ENCODE data around the gene RNLS.

RNLS gene

DNA sequence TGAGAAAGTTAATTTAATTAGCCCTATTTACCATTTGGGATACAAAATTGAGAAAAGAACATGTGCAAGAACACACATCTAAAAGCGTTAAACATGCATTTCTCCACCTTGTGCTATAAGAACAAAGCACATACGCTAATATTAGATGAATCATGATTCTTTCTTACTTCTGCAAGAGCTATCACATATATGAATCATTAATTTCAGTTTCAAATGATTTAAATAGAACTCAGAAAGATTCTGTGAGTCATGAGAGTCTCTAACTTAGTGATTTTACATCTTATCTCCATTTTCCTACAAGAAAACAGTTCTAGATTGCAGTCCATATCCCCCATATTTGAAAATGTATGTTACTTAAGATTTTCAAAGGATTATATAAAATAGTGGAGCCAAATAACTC is 173.9 kb downstream of the RNLS start:
- Histone ChIP-seq H3K36me3 (ENCODE audit: control insufficient read depth, insufficient read depth, low read length) (no peaks in the 10 kb centered on the region), H3K27ac (ENCODE audit: insufficient read depth, low read length, poor library complexity, severe bottlenecking) (no peak overlapping the region), H3K4me3 (ENCODE audit: insufficient read depth, low read depth, low read length, poor library complexity, severe bottlenecking) (no peak overlapping the region), H3K4me1 (ENCODE audit: control insufficient read depth, insufficient read depth, low read length, poor library complexity, severe bottlenecking) (no peaks in the 10 kb centered on the region), H3K27me3 (replicated peaks; ENCODE audit: control insufficient read depth, insufficient read depth, low read length, poor library complexity, severe bottlenecking) (no peaks in the 10 kb centered on the region), H3K9me3 (ENCODE audit: control insufficient read depth, low read length) (no peaks in the 10 kb centered on the region)
- DNase-seq = no peak

DNA sequence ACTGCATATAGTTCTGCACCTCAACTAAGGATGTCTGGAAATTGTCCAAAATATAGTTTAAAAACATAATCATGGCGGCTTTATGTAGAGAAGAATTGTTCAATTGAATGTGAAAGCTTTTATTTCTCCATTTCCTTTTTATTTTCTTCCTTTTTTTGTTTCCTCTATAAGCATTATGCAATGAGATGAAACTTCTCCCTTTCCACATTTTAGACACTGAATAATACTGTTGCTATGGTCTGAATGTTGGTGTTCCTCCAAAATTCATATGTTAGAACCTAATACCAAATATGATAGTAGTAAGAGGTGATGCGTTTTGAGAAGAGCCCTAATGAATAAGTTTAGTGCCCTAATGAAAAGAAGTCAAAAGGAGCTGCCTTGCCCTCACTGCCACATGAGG is 175.0 kb downstream of the RNLS start:
- H3K27me3 ChIP-seq (replicated peaks; ENCODE audit: control insufficient read depth, insufficient read depth, low read length, poor library complexity, severe bottlenecking) = no peaks in the 10 kb centered on the region
- no peaks in the 10 kb centered on the region for H3K9me3 ChIP-seq (ENCODE audit: control insufficient read depth, low read length)
- DNase-seq = no peak
- no peak overlapping the region for H3K27ac ChIP-seq (ENCODE audit: insufficient read depth, low read length, poor library complexity, severe bottlenecking)
- H3K4me1 ChIP-seq (ENCODE audit: control insufficient read depth, insufficient read depth, low read length, poor library complexity, severe bottlenecking) = no peaks in the 10 kb centered on the region
- H3K36me3 ChIP-seq (ENCODE audit: control insufficient read depth, insufficient read depth, low read length) = no peaks in the 10 kb centered on the region
- H3K4me3 ChIP-seq (ENCODE audit: insufficient read depth, low read depth, low read length, poor library complexity, severe bottlenecking) = no peak overlapping the region

DNA sequence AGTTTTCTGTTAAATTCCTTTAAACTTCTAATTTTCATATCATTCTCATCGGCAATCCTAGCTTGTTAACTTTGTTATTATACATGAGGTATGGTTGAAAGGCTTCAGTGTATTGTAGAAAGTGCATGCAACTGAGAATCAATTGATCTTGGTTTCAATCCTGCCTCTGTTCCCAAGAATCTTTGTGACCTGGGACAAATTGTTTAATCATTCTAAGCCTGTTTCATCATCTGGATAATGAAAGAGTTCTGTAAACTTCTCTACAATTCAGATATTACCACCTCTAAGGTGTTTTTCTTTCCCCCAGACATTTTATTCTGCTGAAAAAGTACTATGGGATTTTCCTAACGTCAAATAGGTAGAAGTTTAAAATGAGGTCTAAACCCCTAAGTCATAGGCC is 179.0 kb downstream of the RNLS start:
- Histone ChIP-seq H3K4me3 (ENCODE audit: insufficient read depth, low read depth, low read length, poor library complexity, severe bottlenecking) (no peak overlapping the region), H3K36me3 (ENCODE audit: control insufficient read depth, insufficient read depth, low read length) (no peaks in the 10 kb centered on the region), H3K27me3 (replicated peaks; ENCODE audit: control insufficient read depth, insufficient read depth, low read length, poor library complexity, severe bottlenecking) (no peaks in the 10 kb centered on the region), H3K27ac (ENCODE audit: insufficient read depth, low read length, poor library complexity, severe bottlenecking) (no peak overlapping the region), H3K9me3 (ENCODE audit: control insufficient read depth, low read length) (no peaks in the 10 kb centered on the region), H3K4me1 (ENCODE audit: control insufficient read depth, insufficient read depth, low read length, poor library complexity, severe bottlenecking) (no peaks in the 10 kb centered on the region)
- no peak for DNase-seq

DNA sequence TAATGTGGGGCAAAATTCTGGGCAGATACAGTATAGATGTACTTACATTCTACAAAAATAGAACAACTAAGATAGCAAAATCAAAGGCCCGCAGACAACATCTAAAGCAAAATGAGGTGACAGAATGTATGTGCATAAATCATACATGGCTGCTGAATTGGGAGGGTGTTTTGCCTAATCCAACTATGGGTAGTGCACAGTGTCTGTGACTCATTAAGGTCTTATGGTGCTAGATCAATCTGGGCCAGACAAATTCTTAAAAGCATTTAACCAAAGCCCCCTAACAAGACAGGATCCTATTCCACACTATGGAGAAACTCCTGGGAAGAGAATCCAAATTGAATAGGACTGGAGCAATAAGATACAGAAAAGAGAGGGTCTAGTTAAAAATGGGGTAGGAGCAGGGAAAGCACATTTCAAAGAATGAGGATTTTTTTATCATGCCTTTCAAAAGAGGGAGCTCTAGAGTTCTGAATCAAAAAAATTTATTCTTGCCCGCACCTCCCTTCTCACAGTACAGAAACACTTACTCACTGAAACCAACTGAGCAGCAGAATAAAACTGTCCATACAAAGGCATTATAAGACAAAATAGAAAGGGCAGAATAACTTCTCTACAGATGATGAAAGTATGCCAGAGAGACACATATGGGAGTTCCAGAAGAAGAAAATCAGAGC is 181.3 kb downstream of the RNLS start:
- DNase-seq = no peak
- Histone ChIP-seq H3K4me1 (ENCODE audit: control insufficient read depth, insufficient read depth, low read length, poor library complexity, severe bottlenecking) (no peaks in the 10 kb centered on the region), H3K4me3 (ENCODE audit: insufficient read depth, low read depth, low read length, poor library complexity, severe bottlenecking) (no peak overlapping the region), H3K9me3 (ENCODE audit: control insufficient read depth, low read length) (no peaks in the 10 kb centered on the region), H3K27ac (ENCODE audit: insufficient read depth, low read length, poor library complexity, severe bottlenecking) (no peak overlapping the region), H3K36me3 (ENCODE audit: control insufficient read depth, insufficient read depth, low read length) (no peaks in the 10 kb centered on the region), H3K27me3 (replicated peaks; ENCODE audit: control insufficient read depth, insufficient read depth, low read length, poor library complexity, severe bottlenecking) (no peaks in the 10 kb centered on the region)

DNA sequence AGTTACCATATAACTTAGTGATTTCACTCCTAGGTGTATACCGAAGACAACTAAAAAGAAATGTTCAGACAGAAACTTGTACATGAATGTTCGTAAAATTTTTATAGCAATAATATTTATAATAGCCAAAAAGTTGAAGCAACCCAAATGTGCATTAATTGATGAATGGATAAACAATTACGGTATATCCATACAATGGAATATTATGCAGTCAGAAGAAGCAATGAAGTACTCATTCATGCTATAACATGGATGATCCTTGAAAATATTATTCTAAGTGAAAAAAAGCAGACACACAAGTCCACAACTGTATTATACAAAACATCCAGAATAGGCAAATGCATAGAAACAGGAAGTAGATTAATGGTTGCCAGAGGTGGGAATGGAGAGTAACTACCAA is 183.9 kb downstream of the RNLS start:
- Histone ChIP-seq H3K9me3 (ENCODE audit: control insufficient read depth, low read length) (no peaks in the 10 kb centered on the region), H3K27ac (ENCODE audit: insufficient read depth, low read length, poor library complexity, severe bottlenecking) (no peak overlapping the region), H3K4me1 (ENCODE audit: control insufficient read depth, insufficient read depth, low read length, poor library complexity, severe bottlenecking) (no peaks in the 10 kb centered on the region), H3K36me3 (ENCODE audit: control insufficient read depth, insufficient read depth, low read length) (no peaks in the 10 kb centered on the region), H3K4me3 (ENCODE audit: insufficient read depth, low read depth, low read length, poor library complexity, severe bottlenecking) (no peak overlapping the region), H3K27me3 (replicated peaks; ENCODE audit: control insufficient read depth, insufficient read depth, low read length, poor library complexity, severe bottlenecking) (no peaks in the 10 kb centered on the region)
- DNase-seq = no peak

DNA sequence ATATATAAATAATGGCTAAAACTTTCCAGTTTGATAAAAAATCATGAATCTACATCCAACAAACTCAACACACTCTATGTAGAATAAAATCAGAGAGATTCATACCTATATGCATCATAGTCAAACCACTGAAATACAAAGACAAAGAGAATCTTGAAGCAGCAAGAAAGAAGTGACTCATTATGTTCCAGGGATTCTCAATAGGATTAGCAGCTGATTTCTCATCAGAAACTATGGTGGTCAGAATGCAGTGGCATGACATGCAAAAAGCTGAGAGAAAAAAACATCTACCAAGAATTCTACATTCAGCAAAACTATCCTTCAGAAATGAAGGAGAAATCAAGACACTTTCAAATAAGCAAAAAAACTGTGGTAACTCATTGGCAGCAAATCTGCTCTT is 187.4 kb downstream of the RNLS start:
- Histone ChIP-seq H3K36me3 (ENCODE audit: control insufficient read depth, insufficient read depth, low read length) (no peaks in the 10 kb centered on the region), H3K27me3 (replicated peaks; ENCODE audit: control insufficient read depth, insufficient read depth, low read length, poor library complexity, severe bottlenecking) (no peaks in the 10 kb centered on the region), H3K4me1 (ENCODE audit: control insufficient read depth, insufficient read depth, low read length, poor library complexity, severe bottlenecking) (no peaks in the 10 kb centered on the region), H3K9me3 (ENCODE audit: control insufficient read depth, low read length) (no peaks in the 10 kb centered on the region), H3K4me3 (ENCODE audit: insufficient read depth, low read depth, low read length, poor library complexity, severe bottlenecking) (no peak overlapping the region), H3K27ac (ENCODE audit: insufficient read depth, low read length, poor library complexity, severe bottlenecking) (no peak overlapping the region)
- DNase-seq = no peak

DNA sequence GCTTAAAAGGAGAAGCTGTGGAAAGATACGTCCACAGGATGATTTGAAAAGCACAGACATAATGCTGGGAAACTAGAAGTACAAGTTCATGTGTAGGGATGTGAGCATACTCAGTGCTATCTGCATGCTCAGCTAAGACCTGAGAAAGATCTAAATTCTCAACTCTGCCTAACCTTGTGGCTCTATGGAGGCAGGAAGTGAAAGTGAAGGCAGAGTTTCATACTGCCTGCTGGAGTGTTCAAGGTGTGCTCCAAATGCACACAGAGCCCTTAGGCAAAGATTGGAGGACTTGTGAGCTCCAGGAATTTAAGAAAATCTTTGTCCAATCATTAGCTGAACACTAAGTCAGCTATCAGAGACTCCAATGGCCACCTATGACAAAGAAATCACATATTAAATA is 190.9 kb downstream of the RNLS start:
- H3K9me3 ChIP-seq (ENCODE audit: control insufficient read depth, low read length) = no peaks in the 10 kb centered on the region
- H3K36me3 ChIP-seq (ENCODE audit: control insufficient read depth, insufficient read depth, low read length) = no peaks in the 10 kb centered on the region
- H3K4me1 ChIP-seq (ENCODE audit: control insufficient read depth, insufficient read depth, low read length, poor library complexity, severe bottlenecking) = peaks cover 8% of the 10 kb centered on the region
- no peaks in the 10 kb centered on the region for H3K27me3 ChIP-seq (replicated peaks; ENCODE audit: control insufficient read depth, insufficient read depth, low read length, poor library complexity, severe bottlenecking)
- no peak overlapping the region for H3K4me3 ChIP-seq (ENCODE audit: insufficient read depth, low read depth, low read length, poor library complexity, severe bottlenecking)
- DNase-seq = no peak
- no peak overlapping the region for H3K27ac ChIP-seq (ENCODE audit: insufficient read depth, low read length, poor library complexity, severe bottlenecking)

DNA sequence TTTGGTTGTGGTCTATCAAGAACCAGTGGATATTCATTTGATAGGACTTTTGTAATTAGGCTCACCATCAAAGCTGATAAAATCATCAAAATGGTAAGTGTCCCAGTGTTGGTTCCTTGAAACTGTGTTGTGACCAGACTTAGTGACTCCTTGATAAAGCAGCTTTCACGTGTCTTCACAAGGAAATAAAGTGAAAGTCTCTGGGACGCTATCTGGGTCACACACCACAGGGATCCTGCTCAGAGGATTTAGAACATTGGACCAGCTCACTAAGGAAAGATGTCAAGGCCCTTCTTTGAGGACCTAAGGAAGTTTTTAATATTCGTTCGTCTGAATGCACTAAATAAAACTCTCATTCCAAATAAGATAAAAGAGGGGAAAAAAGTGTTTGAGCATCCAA is 193.1 kb downstream of the RNLS start:
- no peaks in the 10 kb centered on the region for H3K27me3 ChIP-seq (replicated peaks; ENCODE audit: control insufficient read depth, insufficient read depth, low read length, poor library complexity, severe bottlenecking)
- no peaks in the 10 kb centered on the region for H3K36me3 ChIP-seq (ENCODE audit: control insufficient read depth, insufficient read depth, low read length)
- H3K4me1 ChIP-seq (ENCODE audit: control insufficient read depth, insufficient read depth, low read length, poor library complexity, severe bottlenecking) = peaks cover 27% of the 10 kb centered on the region
- no peak for DNase-seq
- no peak overlapping the region for H3K4me3 ChIP-seq (ENCODE audit: insufficient read depth, low read depth, low read length, poor library complexity, severe bottlenecking)
- H3K9me3 ChIP-seq (ENCODE audit: control insufficient read depth, low read length) = no peaks in the 10 kb centered on the region
- H3K27ac ChIP-seq (ENCODE audit: insufficient read depth, low read length, poor library complexity, severe bottlenecking) = no peak overlapping the region

DNA sequence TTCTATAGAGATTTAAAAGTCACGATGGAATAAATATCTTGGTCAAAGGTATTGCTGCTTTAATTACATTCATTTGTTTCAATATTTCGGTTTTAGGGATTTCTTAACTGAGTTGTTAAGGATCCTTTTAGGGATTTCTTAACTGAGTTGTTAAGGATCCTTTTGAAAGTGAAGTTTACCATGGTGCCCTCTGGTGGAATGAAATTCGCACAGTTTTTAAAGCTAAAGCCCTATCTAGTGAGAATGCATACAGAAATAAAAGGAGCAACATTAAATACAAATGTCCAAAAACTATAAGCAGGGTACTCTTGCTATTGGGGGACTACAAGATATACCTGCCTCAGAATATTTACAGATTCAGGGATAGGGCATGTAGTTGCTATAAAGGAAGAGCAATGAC is 193.7 kb downstream of the RNLS start:
- H3K4me1 ChIP-seq (ENCODE audit: control insufficient read depth, insufficient read depth, low read length, poor library complexity, severe bottlenecking) = peaks cover 32% of the 10 kb centered on the region
- H3K27me3 ChIP-seq (replicated peaks; ENCODE audit: control insufficient read depth, insufficient read depth, low read length, poor library complexity, severe bottlenecking) = no peaks in the 10 kb centered on the region
- H3K36me3 ChIP-seq (ENCODE audit: control insufficient read depth, insufficient read depth, low read length) = no peaks in the 10 kb centered on the region
- no peak for DNase-seq
- no peak overlapping the region for H3K27ac ChIP-seq (ENCODE audit: insufficient read depth, low read length, poor library complexity, severe bottlenecking)
- H3K9me3 ChIP-seq (ENCODE audit: control insufficient read depth, low read length) = no peaks in the 10 kb centered on the region
- H3K4me3 ChIP-seq (ENCODE audit: insufficient read depth, low read depth, low read length, poor library complexity, severe bottlenecking) = no peak overlapping the region

DNA sequence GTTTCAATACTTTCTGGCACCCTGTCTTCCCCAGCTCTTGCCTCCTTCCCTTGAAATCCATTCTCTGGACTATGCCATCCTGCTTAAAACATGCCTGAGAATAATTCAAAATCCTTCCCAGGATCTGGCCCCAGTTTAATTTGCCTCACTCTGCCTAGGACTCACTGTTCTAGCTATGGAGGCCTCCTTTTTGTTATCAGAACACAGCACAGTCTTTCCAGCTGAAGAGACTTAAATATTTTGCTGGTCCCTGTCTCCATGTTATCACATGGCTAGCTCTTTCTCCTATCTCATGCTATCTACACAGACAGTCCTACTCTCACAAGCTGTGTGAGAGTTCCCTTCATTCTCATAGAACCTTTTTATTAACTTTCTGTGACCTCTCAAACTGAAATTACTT is 194.8 kb downstream of the RNLS start:
- Histone ChIP-seq H3K27me3 (replicated peaks; ENCODE audit: control insufficient read depth, insufficient read depth, low read length, poor library complexity, severe bottlenecking) (no peaks in the 10 kb centered on the region), H3K27ac (ENCODE audit: insufficient read depth, low read length, poor library complexity, severe bottlenecking) (no peak overlapping the region), H3K9me3 (ENCODE audit: control insufficient read depth, low read length) (no peaks in the 10 kb centered on the region), H3K4me1 (ENCODE audit: control insufficient read depth, insufficient read depth, low read length, poor library complexity, severe bottlenecking) (peaks cover 32% of the 10 kb centered on the region), H3K36me3 (ENCODE audit: control insufficient read depth, insufficient read depth, low read length) (no peaks in the 10 kb centered on the region), H3K4me3 (ENCODE audit: insufficient read depth, low read depth, low read length, poor library complexity, severe bottlenecking) (no peak overlapping the region)
- DNase-seq = no peak

All from effector memory CD4-positive, alpha-beta T cell (primary cell).